ENCODE results near the gene C1orf159.
"Not testable (repeated sequence)": the region's sequence is repeated elsewhere in the genome, so short reads cannot be mapped to it uniquely, and the experiment has no call there.

The C1orf159 gene

GRCh38 chr1:1116701-1117468, 996 bp upstream of the C1orf159 start:
- no peak for DNase-seq

DNA sequence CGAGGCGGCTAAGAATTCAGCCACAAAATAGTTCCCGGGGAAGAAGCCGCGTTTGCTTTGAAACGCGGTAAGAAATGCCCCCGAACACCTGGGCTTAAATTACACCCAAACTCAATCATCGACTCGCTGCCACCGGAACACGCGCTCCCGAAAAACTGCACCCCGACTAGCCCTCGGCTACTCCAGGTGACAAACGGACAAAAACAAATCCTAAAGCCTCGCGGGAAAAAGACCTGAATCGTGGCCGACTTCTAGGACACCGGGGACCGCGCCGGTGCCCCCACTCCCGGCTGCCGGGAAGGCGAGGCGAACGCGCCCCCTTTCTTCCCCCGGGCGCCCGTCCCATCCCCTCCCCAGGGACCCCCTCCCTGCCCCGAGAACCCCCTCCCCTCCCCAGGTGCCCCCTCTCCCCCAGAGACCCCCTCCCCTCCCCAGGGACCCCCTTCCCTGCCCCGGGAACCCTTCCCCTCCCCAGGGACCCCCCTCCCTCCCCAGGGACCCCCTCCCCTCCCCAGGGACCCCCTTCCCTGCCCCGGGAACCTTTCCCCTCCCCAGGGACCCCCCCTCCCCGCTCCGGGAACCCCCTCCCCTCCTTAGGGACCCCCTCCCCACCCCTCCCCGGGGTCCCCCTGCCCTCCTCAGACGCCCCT, 628 bp downstream of the C1orf159 start:
- no peak for DNase-seq

- no peak for DNase-seq
Observed at GRCh38 chr1:1114431-1114830, 1.5 kb downstream of the C1orf159 start.

DNA sequence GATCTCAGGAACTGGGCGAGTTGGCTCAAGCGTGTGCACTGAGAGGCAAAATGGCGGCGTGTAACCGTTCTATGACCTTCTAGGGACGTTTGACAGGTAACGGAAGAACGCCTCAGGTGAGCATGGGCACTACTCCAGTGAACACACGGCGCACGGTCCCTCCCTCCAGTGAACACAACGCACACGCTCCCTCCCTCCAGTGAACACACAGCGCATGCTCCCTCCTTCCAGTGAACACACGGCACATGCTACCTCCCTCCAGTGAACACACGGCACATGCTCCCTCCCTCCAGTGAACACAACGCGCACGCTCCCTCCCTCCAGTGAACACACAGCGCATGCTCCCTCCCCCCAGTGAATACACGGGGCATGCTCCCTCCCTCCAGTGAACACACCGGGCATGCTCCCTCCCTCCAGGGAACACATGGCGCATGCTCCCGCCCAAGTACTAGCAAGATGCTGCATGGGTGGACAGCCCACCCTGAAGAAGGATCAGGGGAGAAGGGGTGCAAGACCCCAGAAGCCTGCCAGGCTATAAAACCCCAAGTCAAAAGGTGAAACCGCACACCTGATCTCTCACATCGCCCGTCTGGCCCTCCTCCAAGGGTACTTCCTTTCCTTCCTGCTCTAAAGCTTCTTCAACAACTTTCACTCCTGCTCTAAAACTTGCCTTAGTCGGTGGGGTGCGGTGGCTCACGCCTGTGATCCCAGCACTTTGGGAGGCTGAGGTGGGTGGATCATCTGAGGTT, 3.5 kb downstream of the C1orf159 start:
- no peak for DNase-seq

- no peak for DNase-seq
Observed at GRCh38 chr1:1111516-1112236, 4.2 kb downstream of the C1orf159 start.

DNA sequence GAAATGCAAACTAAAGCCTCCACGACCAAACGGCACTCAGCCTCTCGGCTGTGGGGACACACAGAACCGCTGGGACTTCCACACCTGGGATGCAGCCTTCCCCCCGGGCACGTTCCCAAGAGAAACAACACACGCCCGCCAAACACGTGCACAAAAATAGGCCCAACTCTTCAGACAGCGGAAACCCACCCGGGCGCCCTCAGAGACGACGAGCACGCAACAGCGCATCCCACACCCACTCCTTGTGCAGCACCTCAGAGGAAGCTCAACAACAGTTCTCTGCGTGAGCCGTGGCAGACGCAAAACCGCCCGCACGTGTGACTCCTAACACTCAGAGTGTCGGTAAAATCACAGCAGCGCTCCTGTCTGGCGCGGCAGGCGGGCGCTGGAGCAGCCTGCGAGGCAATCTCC, 5.3 kb downstream of the C1orf159 start:
- DNase-seq: no peak

DNA sequence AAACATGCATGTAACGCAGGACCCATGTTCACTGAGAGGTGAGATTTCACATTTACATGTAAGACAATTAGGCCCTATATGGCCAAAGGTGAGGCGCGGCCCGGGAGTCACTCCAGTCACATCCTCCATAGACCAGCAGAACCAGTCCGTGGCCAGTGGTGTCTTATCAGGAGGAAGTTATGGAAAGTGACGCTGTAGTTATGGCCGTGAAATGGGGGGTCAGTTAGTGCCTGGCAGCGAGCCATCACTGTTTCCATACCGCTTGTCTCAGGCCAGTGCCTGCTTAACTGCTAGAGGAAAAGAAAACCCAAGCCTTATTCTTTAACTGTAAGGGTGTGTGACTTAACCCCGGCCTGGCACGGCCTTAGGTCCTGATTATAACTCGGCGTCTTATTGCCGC, 6.1 kb downstream of the C1orf159 start:
- DNase-seq: no peak

DNA sequence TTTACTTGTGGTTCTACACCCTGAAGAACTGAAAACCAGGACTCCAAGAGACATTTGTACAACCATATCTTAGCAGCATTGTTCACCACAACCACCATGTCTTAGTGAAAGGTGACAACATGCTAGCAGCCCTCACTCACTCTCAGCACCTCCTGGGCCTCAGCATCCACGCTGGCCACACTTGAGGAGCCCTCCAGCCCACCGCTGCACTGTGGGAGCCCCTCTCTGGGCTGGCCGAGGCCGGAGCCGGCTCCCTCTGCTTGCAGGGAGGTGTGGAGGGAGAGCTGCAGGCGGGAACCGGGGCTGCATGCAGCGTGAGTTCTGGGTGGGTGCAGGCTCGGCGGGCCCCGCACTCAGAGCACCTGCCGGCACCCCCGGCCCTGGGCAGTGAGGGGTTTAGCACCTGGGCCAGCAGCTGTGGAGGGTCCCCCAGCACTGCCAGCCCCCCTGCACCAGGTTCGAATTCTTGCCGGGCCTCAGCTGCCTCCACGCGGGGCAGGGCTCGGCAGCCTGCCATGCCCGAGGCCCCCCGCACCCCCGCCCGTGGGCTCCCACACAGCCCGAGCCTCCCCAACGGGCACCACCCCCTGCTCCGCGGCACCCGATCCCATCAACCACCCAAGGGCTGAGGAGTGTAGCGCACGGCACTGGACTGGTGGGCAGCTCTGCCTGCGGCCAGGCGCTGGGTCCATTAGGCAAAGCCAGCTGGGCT, 9.2 kb downstream of the C1orf159 start:
- no peak for DNase-seq

DNA sequence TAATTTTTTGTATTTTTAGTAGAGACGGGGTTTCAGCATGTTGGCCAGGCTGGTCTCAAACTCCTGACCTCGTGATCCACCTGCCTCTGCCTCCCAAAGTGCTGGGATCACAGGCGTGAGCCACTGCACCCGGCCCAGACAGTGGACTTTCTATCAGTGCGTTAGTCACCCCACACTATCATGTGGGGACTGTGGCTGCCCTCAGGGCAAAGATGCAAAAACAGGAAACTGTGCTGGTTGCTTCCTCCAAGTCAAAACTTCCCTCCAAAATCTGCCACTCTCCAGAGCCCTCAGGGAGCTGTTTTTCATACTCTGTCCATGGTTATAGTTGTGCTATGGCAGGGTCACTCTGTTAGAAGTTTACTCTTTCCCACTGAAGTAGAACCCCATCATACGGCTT, 11.7 kb downstream of the C1orf159 start:
- DNase-seq: not testable (repeated sequence)

DNA sequence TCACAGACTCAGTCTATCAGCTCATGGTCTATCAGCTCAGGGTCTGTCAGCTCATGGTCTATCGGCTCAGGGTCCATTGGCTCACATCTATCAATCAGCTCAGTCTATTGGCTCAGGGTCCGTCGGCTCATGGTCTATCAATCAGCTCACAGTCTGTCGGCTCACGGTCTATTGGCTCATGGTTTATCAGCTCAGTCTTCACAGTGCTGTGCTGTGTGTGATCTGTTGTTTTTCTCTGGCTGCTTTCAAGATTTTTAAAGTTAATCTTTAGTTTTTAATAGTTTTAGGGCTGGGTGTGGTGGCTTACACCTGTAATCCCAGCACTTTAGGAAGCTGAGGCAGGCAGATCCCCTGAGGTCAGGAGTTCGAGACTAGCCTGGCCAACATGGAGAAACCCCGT, 14.4 kb downstream of the C1orf159 start:
- DNase-seq: no peak

- DNase-seq: no peak
Observed at GRCh38 chr1:1100296-1100695, 15.6 kb downstream of the C1orf159 start.

- no peak for DNase-seq
Observed at GRCh38 chr1:1099506-1100183, 16.2 kb downstream of the C1orf159 start.

GRCh38 chr1:1098681-1099421, 17.0 kb downstream of the C1orf159 start:
- DNase-seq: no peak

DNA sequence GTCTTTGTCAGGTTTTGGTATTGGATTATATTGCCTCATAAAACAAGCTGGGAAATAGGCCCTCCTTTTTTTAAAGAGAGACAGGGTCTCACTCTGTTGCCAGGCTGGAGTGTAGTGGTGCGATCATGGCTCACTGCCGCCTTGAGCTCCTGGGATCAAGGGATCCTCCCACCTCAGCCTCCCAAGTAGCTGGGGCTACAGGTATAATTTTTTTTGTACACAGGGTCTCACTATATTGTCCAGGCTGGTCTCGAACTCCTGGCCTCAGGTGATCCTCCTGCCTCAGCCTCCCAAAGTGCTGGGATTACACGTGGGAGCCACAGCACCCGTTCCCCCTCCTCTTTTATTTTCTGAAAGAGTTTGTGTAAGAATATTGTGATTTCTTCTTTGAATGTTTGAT, 19.8 kb downstream of the C1orf159 start:
- not testable (repeated sequence) for DNase-seq

GRCh38 chr1:1094981-1095380, 20.9 kb downstream of the C1orf159 start:
- no peak for DNase-seq

DNA sequence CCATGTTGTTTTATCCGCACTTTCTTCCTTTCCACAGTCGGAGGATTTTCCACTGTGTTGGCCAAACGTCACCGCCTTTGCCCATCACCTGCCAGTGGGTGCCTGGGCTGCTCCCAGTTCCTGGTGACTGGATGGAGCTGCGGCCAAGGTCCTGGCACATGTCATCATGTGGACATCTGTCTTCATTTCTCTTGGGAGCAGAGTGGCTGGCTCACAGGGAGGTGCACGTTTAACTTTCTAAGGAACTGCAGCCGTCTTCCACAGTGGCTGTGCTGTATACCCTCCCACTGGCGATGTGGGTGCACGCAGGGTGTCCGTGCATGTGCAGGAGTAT, 22.3 kb downstream of the C1orf159 start:
- DNase-seq: no peak

DNA sequence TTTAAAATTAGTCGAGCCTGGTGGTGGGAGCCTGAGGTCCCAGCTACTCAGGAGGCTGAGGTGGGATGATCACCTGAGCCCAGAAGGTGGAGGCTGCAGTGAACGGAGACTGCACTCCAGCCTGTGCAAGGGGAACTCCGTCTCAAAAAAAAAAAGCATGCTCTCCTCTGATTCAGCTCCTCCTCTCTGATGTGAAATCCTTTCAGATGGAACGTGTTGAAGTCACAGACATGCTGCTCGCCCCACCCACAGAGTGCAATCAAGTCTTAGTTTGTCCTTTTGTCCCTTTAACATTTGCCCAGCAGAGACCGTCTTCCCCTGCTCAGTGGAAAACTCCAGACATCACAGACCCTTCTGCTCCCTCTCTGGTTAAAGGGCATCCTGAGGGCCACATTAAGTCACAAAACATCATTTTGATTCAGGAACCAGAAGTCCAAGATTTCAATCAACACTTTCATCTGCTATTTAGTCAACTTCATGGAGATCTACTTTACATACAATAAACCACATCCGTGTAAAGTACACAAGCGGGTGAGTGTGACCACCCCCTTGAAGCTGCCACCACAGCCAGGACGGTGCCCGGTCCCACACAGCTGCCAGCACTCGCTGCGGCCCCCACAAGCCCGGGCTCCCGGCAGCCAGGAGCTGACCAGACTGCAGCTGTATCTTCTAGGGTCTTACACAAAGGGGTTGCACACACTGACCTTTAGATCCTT, 22.8 kb downstream of the C1orf159 start:
- no peak for DNase-seq

DNA sequence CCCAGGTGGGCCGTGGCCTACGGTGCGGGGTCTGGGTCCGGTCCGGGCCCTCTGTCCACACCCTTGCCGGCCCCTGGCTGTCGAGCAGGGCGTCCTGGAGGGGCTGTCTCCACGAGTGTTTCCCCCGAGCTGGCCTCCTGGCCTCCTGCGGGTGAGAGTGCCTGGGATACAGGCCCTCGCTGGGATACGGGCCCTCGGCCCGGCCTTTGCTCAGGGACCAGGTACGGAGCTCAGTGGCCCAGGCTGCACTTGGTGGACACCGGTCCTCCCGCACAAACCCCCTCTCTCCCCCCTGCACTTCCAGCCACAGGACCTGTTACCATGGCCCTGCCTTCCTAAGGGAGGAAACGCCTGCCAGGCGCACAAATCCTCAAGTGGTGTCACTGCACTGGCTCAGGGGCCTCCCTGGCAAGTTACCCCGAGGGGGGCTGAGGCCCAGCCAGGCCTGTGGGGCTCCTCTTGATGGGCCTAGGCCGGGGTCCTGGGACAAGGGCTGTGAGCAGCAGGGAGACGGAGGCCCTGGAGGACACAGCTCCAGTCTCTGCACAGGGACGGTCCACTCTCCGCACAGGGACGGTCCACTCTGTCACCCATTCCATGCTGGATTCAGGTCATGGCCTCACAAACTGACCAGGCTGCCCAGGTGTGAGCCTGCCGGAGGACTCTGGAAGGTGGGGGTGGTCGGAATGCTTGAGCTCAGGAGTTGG, 23.6 kb downstream of the C1orf159 start:
- DNase-seq: no peak

- no peak for DNase-seq
Observed at GRCh38 chr1:1091344-1092148, 24.3 kb downstream of the C1orf159 start.

All from stimulated activated naive CD4-positive, alpha-beta T cell treated with Interleukin-2 at 50 U/mL for 16 hours (primary cell).